Measurements from ENCODE around the gene WNT11. TPM values are rescaled to one million over a fixed set of nuclear protein-coding genes. Genes with fewer than 3 reads are reported as not detected.

Gene WNT11
- total RNA-seq, 1 experiment from 2014 or later, result not detected

DNA sequence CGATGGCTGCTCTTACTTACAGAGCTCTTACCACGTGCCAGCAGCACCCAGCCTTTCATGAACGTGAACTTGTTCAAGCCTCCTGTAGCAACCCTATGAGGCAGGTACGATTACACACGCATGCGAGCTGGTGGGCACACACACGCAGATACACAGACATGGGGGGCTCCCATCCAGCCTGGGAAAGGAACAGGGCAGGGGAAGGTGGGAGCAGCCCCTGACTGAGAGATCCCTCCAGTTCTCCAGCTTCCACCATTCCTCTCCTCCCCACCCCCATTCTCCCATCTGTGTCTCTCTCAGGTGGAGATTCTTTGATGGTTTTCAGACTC lies 37.6 kb upstream of the WNT11 start:
- no CpG with 5 or more reads among the region's 7 CpGs for WGBS (ENCODE audit: extremely low coverage, insufficient read length, low lambda C conversion rate)
- DNase-seq, result no peak
- Mint-ChIP-seq H3K27ac (no peak overlapping the region), H3K9me3 (no peaks in the 10 kb centered on the region), H3K4me3 (peak overlapping the region in 1 of 2 experiments; percentile 72; a peak in 2 of 5 replicates), H3K4me1 (peaks cover 19% of the 10 kb centered on the region in 2 experiments), H3K36me3 (ENCODE audit: insufficient read depth in 1 of 3, low read depth in 3 of 3) (no peaks in the 10 kb centered on the region), H3K27me3 (ENCODE audit: low read depth) (peaks cover 39% of the 10 kb centered on the region)
- no peak overlapping the region for H2BK12ac ChIP-seq (ENCODE audit: insufficient read length, low read depth, low read length)
- H2AK5ac ChIP-seq (ENCODE audit: insufficient read length, low read length), result no peak overlapping the region
- H3K14ac ChIP-seq (ENCODE audit: insufficient read depth, low read length), result 0 out of 2 replicates have a peak overlapping the region, but pooled peaks have one; percentile 16
- H4K5ac ChIP-seq (ENCODE audit: insufficient read length, low read depth, low read length), result no peak overlapping the region
- no peak overlapping the region for H3K56ac ChIP-seq (ENCODE audit: insufficient read length, low read depth, low read length)
- TF ChIP-seq, protein P1, sequence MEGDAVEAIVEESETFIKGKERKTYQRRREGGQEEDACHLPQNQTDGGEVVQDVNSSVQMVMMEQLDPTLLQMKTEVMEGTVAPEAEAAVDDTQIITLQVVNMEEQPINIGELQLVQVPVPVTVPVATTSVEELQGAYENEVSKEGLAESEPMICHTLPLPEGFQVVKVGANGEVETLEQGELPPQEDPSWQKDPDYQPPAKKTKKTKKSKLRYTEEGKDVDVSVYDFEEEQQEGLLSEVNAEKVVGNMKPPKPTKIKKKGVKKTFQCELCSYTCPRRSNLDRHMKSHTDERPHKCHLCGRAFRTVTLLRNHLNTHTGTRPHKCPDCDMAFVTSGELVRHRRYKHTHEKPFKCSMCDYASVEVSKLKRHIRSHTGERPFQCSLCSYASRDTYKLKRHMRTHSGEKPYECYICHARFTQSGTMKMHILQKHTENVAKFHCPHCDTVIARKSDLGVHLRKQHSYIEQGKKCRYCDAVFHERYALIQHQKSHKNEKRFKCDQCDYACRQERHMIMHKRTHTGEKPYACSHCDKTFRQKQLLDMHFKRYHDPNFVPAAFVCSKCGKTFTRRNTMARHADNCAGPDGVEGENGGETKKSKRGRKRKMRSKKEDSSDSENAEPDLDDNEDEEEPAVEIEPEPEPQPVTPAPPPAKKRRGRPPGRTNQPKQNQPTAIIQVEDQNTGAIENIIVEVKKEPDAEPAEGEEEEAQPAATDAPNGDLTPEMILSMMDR (conservative IDR thresholded peaks at IDR 0.05), result no peak
- H2AFZ ChIP-seq (ENCODE audit: low read length), result no peak overlapping the region
- no peak overlapping the region for H4K91ac ChIP-seq (ENCODE audit: insufficient read length, low read depth, low read length)
- no peak overlapping the region for H2BK15ac ChIP-seq (ENCODE audit: low read depth, low read length)
- H3K9me3 ChIP-seq (ENCODE audit: control insufficient read depth, low read depth, low read length), result no peaks in the 10 kb centered on the region
- H3K27me3 ChIP-seq (ENCODE audit: insufficient read depth, low read length), result no peaks in the 10 kb centered on the region; the same call in 1 of the 2 replicates
- no peak overlapping the region for H3K18ac ChIP-seq (ENCODE audit: insufficient read length, low read depth, low read length)
- H3K79me1 ChIP-seq (ENCODE audit: insufficient read depth, low read depth, low read length, poor library complexity, severe bottlenecking), result no peaks in the 10 kb centered on the region
- no peak overlapping the region for H3K23ac ChIP-seq (ENCODE audit: insufficient read length, low read depth, low read length)
- H3K23me2 ChIP-seq (ENCODE audit: insufficient read length, low read depth, low read length, poor library complexity, severe bottlenecking), result no peaks in the 10 kb centered on the region
- no peaks in the 10 kb centered on the region for H3K79me2 ChIP-seq (ENCODE audit: insufficient read depth, low read length)
- H4K20me1 ChIP-seq (ENCODE audit: control insufficient read depth, insufficient read depth, insufficient read length), result no peaks in the 10 kb centered on the region
- no peak overlapping the region for H2BK5ac ChIP-seq (ENCODE audit: insufficient read length, low read length)
- H2BK120ac ChIP-seq (ENCODE audit: low read depth, low read length, poor library complexity, severe bottlenecking), result no peak overlapping the region
- H2BK20ac ChIP-seq (ENCODE audit: low read depth, low read length, poor library complexity, severe bottlenecking), result no peak overlapping the region
- H3T11ph ChIP-seq (ENCODE audit: low read length), result no peak overlapping the region
- H3K4me1 ChIP-seq (ENCODE audit: insufficient read depth, low read length), result peaks cover 3% of the 10 kb centered on the region; the same call in 1 of the 2 replicates
- H3K9ac ChIP-seq (ENCODE audit: extremely low read depth, insufficient read length, low read length), result no peak overlapping the region
- no peak overlapping the region for H3K27ac ChIP-seq (ENCODE audit: insufficient read length, low read depth, low read length)
- no peak overlapping the region for H4K8ac ChIP-seq (replicated peaks; ENCODE audit: insufficient read length, low read depth, low read length)
- peak overlapping the region; percentile 41 for H3K4me2 ChIP-seq (ENCODE audit: insufficient read depth, insufficient read length, low read length)
- no peak overlapping the region for H3K4ac ChIP-seq (ENCODE audit: low read depth, low read length)
